H1 (cell line): Measurements from ENCODE around the gene ZNF500.

Experiments
- CHD2 ChIP-seq: IDR thresholded peaks from 2 replicates; pipeline ENCODE4 v1.6.1; 2012; ENCODE audit warnings: low read length, improper control_type of control experiment
- EP300 ChIP-seq, 2 experiments: IDR thresholded peaks; 1 replicate in 1 of 2; 2 replicates in 1 of 2; pipeline ENCODE4 v1.6.1; 2011 to 2012; ENCODE audit warnings: low read depth in 2 of 2, low read length in 2 of 2, mild to moderate bottlenecking in 2 of 2, borderline replicate concordance in 1 of 2, inconsistent platforms in 1 of 2, moderate library complexity in 1 of 2
- EZH2 ChIP-seq: fragments of 200-600 bp; sonication (generic); IDR thresholded peaks from 2 replicates; pipeline ENCODE4 v1.7.1; 2012; ENCODE audit warnings: low read depth, mild to moderate bottlenecking, moderate library complexity, low read length, inconsistent platforms; ENCODE audit not compliant: severe bottlenecking
- GTF2F1 ChIP-seq: IDR thresholded peaks from 2 replicates; pipeline ENCODE4 v1.6.1; 2012; ENCODE audit warnings: low read depth, low read length, improper control_type of control experiment, borderline replicate concordance
- HDAC2 ChIP-seq, 2 experiments: fragments of 300-600 bp in 1 of 2; sonication (generic) in 1 of 2; IDR thresholded peaks; 2 replicates each; pipeline ENCODE4 v1.6.1; 2011 to 2012; ENCODE audit warnings: low read depth in 2 of 2, low read length in 2 of 2, mild to moderate bottlenecking in 2 of 2, moderate library complexity in 2 of 2, borderline replicate concordance in 1 of 2, inconsistent platforms in 1 of 2
- KDM1A ChIP-seq: fragments of 200-600, 300-600 bp; sonication (generic); IDR thresholded peaks from 2 replicates; pipeline ENCODE4 v1.7.1; 2016; ENCODE audit warnings: mild to moderate bottlenecking, low read length, borderline replicate concordance
- NRF1 ChIP-seq: IDR thresholded peaks from 2 replicates; pipeline ENCODE4 v1.6.1; 2011; ENCODE audit warnings: mild to moderate bottlenecking, low read depth, low read length, improper control_type of control experiment
- POLR2A ChIP-seq, 2 experiments: IDR thresholded peaks; 1 replicate in 1 of 2; 2 replicates in 1 of 2; pipeline ENCODE4 v1.6.1; 2011; ENCODE audit warnings: low read depth in 2 of 2, low read length in 2 of 2, mild to moderate bottlenecking in 2 of 2; ENCODE audit errors: control extremely low read depth in 1 of 2
- SIRT6 ChIP-seq: IDR thresholded peaks from one replicate; pipeline ENCODE4 v1.7.1; 2012; ENCODE audit warnings: low read length, inconsistent platforms
- SP1 ChIP-seq: IDR thresholded peaks from 2 replicates; pipeline ENCODE4 v1.6.1; 2011; ENCODE audit warnings: low read depth, low read length
- SP2 ChIP-seq: IDR thresholded peaks from 2 replicates; pipeline ENCODE4 v1.6.1; 2012; ENCODE audit warnings: mild to moderate bottlenecking, low read length, inconsistent platforms
- SUZ12 ChIP-seq: fragments of 200-600 bp; sonication (generic); IDR thresholded peaks from 2 replicates; pipeline ENCODE4 v1.6.1; 2012; ENCODE audit warnings: mild to moderate bottlenecking, inconsistent platforms, low read length, moderate library complexity, mixed read lengths
- ZNF274 ChIP-seq: IDR thresholded peaks from 2 replicates; pipeline ENCODE4 v1.7.0; 2012; ENCODE audit warnings: low read length, borderline replicate concordance; ENCODE audit errors: extremely low read depth
- TF ChIP-seq, protein P1 (sequence below), 3 experiments: IDR thresholded peaks; 1 replicate in 2 of 3; 2 replicates in 1 of 3; pipeline versions ENCODE4 v1.5.1 to v1.6.1; 2011; ENCODE audit warnings: low read length in 3 of 3, mild to moderate bottlenecking in 3 of 3, inconsistent platforms in 2 of 3, low read depth in 1 of 3, moderate library complexity in 1 of 3; ENCODE audit not compliant: insufficient read depth in 1 of 3; ENCODE audit errors: control extremely low read depth in 1 of 3

DNA sequence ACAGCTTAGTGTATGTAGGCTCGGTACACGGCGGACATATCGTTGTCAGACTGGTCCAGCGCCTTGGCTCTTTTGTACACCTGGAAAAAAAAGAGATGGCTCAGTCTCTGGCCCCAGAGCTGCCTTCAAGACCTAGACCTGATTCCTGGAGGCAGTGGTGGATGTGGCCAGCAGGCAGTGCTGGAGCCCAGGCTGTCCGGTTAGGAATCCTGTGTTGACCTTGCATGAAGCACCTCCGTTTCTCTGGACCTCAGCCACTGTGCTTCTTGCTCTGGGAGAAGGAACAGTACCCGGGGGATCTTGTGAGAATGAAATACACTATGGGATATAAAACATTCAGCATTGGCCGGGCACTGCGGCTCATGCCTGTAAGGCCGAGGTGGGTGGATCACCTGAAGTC is 38.3 kb upstream of the ZNF500 start:
- TF ChIP-seq, protein P1, sequence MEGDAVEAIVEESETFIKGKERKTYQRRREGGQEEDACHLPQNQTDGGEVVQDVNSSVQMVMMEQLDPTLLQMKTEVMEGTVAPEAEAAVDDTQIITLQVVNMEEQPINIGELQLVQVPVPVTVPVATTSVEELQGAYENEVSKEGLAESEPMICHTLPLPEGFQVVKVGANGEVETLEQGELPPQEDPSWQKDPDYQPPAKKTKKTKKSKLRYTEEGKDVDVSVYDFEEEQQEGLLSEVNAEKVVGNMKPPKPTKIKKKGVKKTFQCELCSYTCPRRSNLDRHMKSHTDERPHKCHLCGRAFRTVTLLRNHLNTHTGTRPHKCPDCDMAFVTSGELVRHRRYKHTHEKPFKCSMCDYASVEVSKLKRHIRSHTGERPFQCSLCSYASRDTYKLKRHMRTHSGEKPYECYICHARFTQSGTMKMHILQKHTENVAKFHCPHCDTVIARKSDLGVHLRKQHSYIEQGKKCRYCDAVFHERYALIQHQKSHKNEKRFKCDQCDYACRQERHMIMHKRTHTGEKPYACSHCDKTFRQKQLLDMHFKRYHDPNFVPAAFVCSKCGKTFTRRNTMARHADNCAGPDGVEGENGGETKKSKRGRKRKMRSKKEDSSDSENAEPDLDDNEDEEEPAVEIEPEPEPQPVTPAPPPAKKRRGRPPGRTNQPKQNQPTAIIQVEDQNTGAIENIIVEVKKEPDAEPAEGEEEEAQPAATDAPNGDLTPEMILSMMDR (IDR thresholded peaks at IDR 0.05; ENCODE audit: control extremely low read depth in 1 of 3, insufficient read depth in 1 of 3, low read depth in 1 of 3, low read length in 3 of 3) = no peak
- TF ChIP-seq SUZ12 (no peak), EP300 (IDR thresholded peaks at IDR 0.05; ENCODE audit: borderline replicate concordance in 1 of 2, low read depth in 2 of 2, low read length in 2 of 2) (no peak), POLR2A (IDR thresholded peaks at IDR 0.05; ENCODE audit: control extremely low read depth in 1 of 2, low read depth in 2 of 2, low read length in 2 of 2) (no peak), CHD2 (no peak), NRF1 (no peak), EZH2 (no peak), GTF2F1 (no peak), SIRT6 (no peak), SP1 (no peak), ZNF274 (no peak), HDAC2 (IDR thresholded peaks at IDR 0.05; ENCODE audit: borderline replicate concordance in 1 of 2, low read depth in 2 of 2, low read length in 2 of 2) (no peak), SP2 (no peak), KDM1A (no peak)
